ENCODE measurements around the gene CIT.

CIT gene

DNA sequence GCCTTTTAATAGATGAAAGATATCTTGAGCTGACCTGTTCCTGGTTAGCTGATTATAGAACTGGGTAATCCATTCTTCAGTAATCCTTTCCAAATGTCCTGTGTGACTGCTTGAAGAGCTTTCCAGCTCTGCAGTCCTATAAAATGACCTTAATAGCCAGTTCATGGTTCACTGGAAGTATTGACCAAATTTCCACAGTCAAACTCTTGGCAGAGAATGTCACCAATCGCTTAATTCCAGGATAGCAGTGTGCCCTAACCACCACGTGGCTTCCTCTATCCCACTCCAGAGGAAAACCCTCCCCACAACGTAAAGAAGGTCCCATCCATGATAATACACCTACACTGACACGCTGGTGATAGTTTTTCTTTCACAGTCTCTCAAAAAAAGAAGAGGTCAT is 191.7 kb downstream of the CIT start:
- Histone ChIP-seq H3K27me3 (ENCODE audit: insufficient read depth, low read length, poor library complexity, severe bottlenecking) (no peaks in the 10 kb centered on the region), H3K9me2 (replicated peaks; ENCODE audit: low read depth, low read length) (no peaks in the 10 kb centered on the region), H3K4me1 (ENCODE audit: insufficient read depth, low read length, poor library complexity, severe bottlenecking) (no peaks in the 10 kb centered on the region), H3F3A (ENCODE audit: low read depth) (no peaks in the 10 kb centered on the region), H3K36me3 (ENCODE audit: insufficient read depth, low read length) (peaks cover 60% of the 10 kb centered on the region; the same call in 1 of the 2 replicates), H2AFZ (ENCODE audit: low read length) (no peak overlapping the region), H3K9ac (ENCODE audit: low read depth, low read length, poor library complexity, severe bottlenecking) (no peak overlapping the region), H3K4me3 (ENCODE audit: low read length, poor library complexity, severe bottlenecking) (no peak overlapping the region), H3K79me2 (ENCODE audit: insufficient read depth, low read length) (no peaks in the 10 kb centered on the region), H3K9me3 (ENCODE audit: insufficient read depth, low read depth, low read length) (no peaks in the 10 kb centered on the region), H4K20me1 (ENCODE audit: insufficient read depth, low read length, poor library complexity, severe bottlenecking) (no peaks in the 10 kb centered on the region), H3K4me2 (ENCODE audit: low read depth, low read length, poor library complexity, severe bottlenecking) (no peak overlapping the region)
- TF ChIP-seq, protein P1, sequence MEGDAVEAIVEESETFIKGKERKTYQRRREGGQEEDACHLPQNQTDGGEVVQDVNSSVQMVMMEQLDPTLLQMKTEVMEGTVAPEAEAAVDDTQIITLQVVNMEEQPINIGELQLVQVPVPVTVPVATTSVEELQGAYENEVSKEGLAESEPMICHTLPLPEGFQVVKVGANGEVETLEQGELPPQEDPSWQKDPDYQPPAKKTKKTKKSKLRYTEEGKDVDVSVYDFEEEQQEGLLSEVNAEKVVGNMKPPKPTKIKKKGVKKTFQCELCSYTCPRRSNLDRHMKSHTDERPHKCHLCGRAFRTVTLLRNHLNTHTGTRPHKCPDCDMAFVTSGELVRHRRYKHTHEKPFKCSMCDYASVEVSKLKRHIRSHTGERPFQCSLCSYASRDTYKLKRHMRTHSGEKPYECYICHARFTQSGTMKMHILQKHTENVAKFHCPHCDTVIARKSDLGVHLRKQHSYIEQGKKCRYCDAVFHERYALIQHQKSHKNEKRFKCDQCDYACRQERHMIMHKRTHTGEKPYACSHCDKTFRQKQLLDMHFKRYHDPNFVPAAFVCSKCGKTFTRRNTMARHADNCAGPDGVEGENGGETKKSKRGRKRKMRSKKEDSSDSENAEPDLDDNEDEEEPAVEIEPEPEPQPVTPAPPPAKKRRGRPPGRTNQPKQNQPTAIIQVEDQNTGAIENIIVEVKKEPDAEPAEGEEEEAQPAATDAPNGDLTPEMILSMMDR (conservative IDR thresholded peaks at IDR 0.05; ENCODE audit: low read length): no peak
- TF ChIP-seq EZH2phosphoT487 (IDR thresholded peaks at IDR 0.05; ENCODE audit: borderline replicate concordance): no peak

DNA sequence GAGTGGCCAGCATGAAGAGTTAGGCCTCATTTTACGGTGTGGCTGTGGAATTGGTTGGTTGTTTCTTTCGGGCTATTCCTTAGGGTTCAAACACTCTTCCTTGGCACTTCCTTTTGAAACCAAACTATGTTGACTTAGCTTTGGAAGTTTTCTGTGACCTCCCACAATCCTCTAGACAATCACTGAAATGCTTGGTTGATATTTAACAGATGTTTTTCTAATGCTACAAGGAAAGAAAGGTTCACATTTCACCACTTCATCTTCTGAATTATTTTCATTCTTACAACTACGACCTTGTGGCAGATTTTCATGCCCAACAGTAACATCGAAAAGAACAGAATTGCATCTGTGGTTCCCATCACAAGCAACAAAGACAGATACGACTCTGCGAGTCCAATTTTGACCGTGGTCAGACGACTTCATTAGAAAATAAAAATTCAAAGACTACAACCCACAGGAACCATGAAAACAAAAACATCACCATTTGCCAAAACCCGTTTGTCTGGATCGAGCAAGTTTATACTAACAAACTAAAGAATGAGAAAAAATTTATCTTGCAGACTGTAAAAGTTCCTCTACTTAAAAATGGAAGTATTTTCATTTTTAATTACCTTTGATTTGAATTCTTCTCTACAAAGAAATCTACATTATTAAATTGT is 192.3 kb downstream of the CIT start:
- no peak overlapping the region for H2AFZ ChIP-seq (ENCODE audit: low read length)
- H3K9me3 ChIP-seq (ENCODE audit: insufficient read depth, low read depth, low read length): no peaks in the 10 kb centered on the region
- H3K4me1 ChIP-seq (ENCODE audit: insufficient read depth, low read length, poor library complexity, severe bottlenecking): no peaks in the 10 kb centered on the region
- H3K4me3 ChIP-seq (ENCODE audit: low read length, poor library complexity, severe bottlenecking): no peak overlapping the region
- peaks cover 60% of the 10 kb centered on the region; the same call in 1 of the 2 replicates for H3K36me3 ChIP-seq (ENCODE audit: insufficient read depth, low read length)
- H3K9ac ChIP-seq (ENCODE audit: low read depth, low read length, poor library complexity, severe bottlenecking): no peak overlapping the region
- no peaks in the 10 kb centered on the region for H4K20me1 ChIP-seq (ENCODE audit: insufficient read depth, low read length, poor library complexity, severe bottlenecking)
- no peaks in the 10 kb centered on the region for H3K27me3 ChIP-seq (ENCODE audit: insufficient read depth, low read length, poor library complexity, severe bottlenecking)
- no peaks in the 10 kb centered on the region for H3F3A ChIP-seq (ENCODE audit: low read depth)
- TF ChIP-seq, protein P1 (conservative IDR thresholded peaks at IDR 0.05; ENCODE audit: low read length): no peak
- TF ChIP-seq EZH2phosphoT487 (IDR thresholded peaks at IDR 0.05; ENCODE audit: borderline replicate concordance): no peak
- no peak overlapping the region for H3K4me2 ChIP-seq (ENCODE audit: low read depth, low read length, poor library complexity, severe bottlenecking)
- no peaks in the 10 kb centered on the region for H3K9me2 ChIP-seq (replicated peaks; ENCODE audit: low read depth, low read length)
- no peaks in the 10 kb centered on the region for H3K79me2 ChIP-seq (ENCODE audit: insufficient read depth, low read length)

DNA sequence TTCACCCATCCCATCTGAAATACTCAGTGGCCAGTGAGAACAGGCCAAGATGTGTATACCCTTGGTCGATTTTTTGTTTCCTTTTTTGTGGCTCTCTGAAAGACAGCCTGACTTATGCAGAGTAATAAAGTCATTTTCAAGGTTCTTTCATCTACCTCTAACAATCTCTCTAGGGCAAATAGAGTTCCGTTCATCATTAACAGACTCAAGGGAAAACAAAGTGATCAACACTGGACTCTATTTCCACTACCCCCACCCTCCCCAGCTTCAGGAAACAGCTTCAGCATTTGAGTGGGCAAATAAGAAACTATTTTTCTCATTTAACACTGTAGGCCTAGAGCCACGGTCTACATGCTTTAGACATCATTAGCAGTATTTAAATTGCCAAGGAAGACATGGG is 193.3 kb downstream of the CIT start:
- Histone ChIP-seq H3K79me2 (ENCODE audit: insufficient read depth, low read length) (no peaks in the 10 kb centered on the region), H4K20me1 (ENCODE audit: insufficient read depth, low read length, poor library complexity, severe bottlenecking) (no peaks in the 10 kb centered on the region), H3K4me3 (ENCODE audit: low read length, poor library complexity, severe bottlenecking) (no peak overlapping the region), H3K9me3 (ENCODE audit: insufficient read depth, low read depth, low read length) (no peaks in the 10 kb centered on the region), H2AFZ (ENCODE audit: low read length) (no peak overlapping the region), H3K27me3 (ENCODE audit: insufficient read depth, low read length, poor library complexity, severe bottlenecking) (no peaks in the 10 kb centered on the region), H3K4me2 (ENCODE audit: low read depth, low read length, poor library complexity, severe bottlenecking) (no peak overlapping the region), H3K9me2 (replicated peaks; ENCODE audit: low read depth, low read length) (no peaks in the 10 kb centered on the region), H3F3A (ENCODE audit: low read depth) (no peaks in the 10 kb centered on the region), H3K4me1 (ENCODE audit: insufficient read depth, low read length, poor library complexity, severe bottlenecking) (no peaks in the 10 kb centered on the region), H3K9ac (ENCODE audit: low read depth, low read length, poor library complexity, severe bottlenecking) (no peak overlapping the region), H3K36me3 (ENCODE audit: insufficient read depth, low read length) (peaks cover 68% of the 10 kb centered on the region; the same call in 1 of the 2 replicates)
- TF ChIP-seq, protein P1 (conservative IDR thresholded peaks at IDR 0.05; ENCODE audit: low read length): no peak
- no peak for TF ChIP-seq EZH2phosphoT487 (IDR thresholded peaks at IDR 0.05; ENCODE audit: borderline replicate concordance)
